HS-5 (cell line): ENCODE measurements around the gene ADGRE3.
"Not testable (repeated sequence)": the region's sequence is repeated elsewhere in the genome, so short reads cannot be mapped to it uniquely, and the experiment has no call there.

Experiments
- DNase-seq: peaks from one replicate; pipeline ENCODE4 v3.0.0-alpha.2; 2012; ENCODE audit warnings: low read depth

The ADGRE3 gene

DNA sequence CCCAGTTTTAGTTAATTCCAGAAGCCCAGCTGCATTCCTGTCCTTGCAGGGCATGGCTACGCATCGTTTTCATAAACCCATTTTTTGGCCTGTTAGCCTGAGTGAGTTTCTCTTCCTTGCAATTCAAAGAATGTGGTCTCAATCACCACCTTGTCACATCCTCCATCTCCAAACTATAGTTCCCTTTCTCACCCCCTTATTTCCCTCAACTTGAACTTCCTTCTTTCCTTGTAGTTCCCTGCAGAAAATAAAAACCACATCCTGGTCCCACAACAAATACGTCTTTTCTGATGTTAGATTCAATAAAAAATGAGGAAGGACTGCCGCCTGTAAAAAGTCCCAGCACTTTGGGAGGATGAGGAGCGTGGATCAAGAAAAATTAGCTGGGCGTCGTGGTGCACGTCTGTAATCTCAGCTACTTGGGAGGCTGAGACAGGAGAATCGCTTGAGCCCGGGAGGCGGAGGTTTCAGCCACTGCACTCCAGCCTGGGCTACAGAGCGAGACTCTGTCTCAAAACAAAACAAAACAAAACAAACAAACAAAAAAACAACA is 13.2 kb downstream of the ADGRE3 start:
- DNase-seq, result no peak

DNA sequence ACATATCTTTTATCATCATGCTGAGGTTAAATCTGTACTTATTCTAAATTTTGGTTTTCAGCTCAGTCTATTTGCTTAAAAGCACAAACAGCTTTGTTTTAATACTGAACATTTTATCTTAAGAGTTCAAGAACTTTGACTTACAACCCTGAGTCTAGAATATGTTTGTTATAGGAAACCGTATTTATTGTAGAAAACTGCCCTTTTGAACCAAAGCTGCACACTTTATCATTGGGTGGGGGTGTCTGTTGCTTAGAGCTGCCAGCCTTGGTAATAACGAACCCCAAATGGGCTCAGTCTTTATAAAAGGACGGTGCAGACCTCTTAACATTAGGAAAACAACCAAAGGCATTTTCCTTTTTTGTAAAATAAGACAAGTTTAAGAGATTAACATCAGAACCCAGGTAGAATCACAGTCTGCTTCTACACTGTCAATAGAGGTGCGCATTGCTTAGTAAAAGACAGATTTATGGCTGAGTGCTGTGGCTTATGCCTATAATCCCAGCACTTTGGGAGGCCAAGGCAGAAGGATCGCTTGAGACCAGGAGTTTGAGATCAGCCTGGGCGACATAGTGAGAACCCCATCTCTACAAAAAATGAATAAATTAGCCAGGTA is 14.7 kb downstream of the ADGRE3 start:
- DNase-seq, result no peak

DNA sequence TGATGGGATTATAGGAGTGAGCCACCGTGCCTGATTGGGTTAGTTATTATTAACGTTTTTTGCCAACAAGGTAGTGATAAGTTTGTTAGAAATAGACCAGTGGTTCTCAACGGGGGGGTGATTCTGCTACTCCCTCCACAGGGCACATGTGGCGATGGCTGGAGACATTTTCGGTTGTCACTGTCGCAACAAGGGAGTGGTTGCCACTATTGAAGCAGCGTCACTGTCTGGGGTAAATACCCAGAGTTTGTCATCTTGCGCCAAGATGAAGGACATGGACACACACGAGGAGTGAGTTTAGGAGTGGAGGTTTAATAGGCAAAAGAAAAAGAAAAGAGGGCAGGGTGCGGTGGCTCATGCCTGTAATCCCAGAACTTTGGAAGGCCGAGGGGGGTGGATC is 18.9 kb downstream of the ADGRE3 start:
- no peak for DNase-seq

DNA sequence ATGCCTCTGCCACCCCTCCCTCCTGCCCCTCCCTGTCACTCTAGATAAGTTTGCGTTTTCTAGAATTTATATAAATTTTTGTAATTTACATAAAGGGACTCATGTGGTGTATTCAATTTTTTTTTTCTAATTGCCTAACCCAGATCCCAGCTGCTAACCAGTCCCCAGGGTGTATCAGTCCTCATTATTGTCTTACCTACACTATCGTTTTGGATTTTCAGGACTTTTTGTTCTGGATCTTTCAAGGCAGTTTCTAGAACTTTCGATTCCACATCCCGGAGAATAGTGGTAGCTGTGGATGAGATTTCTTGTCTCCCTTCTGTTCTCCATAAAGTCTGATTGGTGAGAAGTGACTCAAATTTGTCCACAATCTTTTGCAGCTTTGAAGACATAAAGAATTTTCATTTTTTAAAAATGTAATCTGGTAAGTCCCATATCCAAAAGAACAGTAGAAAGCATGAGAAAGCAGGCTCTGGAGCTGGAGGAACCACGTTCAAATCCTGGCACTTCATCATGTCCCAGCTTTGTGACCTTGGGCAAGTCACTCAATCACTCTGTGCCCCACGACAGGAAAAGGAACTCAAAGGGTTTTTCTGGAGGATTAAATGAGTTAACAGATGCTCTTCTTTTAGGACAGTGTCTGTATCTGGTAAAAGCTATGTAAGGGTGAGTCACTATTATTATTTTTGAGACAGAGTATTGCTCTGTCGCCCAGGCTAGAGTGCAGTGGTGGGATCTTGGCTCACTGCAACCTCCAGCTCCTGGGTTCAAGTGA is 19.7 kb downstream of the ADGRE3 start:
- DNase-seq, result no peak

DNA sequence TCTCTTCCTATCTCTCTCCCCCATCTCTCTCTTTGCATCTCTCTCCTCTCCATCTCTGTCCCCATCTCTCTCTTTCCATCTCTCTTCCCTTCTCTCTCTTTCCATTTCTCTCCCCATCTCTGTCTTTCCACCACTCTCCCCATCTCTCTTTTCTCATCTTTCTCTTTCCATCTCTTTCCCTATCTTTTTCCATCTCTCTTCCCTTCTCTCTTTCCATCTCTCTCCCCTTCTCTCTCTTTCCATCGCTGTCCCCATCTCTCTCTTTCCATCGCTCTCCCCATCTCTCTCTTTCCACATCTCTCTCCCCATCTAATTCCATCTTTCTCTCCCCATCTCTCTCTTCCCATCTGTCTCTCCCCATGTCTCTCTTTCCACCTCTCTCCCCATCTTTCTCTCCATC is 24.5 kb downstream of the ADGRE3 start:
- no peak for DNase-seq

DNA sequence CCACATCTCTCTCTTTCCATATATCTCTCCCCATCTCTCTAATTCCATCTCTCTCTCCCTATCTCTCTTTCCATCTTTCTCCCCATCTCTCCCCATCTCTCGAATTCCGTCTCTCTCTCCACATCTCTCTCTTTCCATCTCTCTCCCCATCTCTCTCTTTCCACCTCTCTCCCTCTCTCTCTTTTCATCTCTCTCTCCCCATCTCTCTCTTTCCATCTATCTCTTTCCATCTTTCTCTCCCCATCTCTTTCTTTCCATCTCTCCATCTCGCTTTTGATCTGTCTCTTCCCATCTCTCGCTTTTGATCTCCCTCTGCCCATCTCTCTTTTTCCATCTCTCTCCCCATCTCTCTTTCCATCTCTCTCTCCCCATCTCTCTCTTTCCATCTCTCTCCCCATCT is 25.6 kb downstream of the ADGRE3 start:
- DNase-seq, result no peak

GRCh38 chr19:14648506-14648905 is 26.1 kb downstream of the ADGRE3 start:
- no peak for DNase-seq

- DNase-seq, result no peak
Measured at GRCh38 chr19:14639536-14640277, 34.9 kb downstream of the ADGRE3 start.

GRCh38 chr19:14632286-14632685 is 42.4 kb downstream of the ADGRE3 start:
- peak; percentile 13 for DNase-seq

DNA sequence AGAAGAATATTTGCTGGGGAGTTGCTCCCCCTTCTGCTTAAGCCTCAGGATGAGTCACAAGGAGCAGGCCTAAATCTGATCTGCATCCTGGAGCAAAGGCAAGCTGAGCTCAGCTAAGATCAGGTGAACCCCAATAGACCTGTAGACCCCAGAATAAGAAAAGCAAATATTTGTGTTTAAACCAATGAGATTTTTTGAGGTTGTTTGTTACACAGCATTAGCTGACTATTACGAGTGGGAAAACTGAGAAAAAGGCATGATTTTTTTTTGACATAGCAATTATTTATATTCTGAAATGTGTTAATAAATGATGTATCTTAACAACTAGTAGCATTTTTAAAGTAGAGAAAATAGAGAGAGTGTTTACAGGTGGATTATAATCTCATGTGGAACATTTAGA is 45.1 kb downstream of the ADGRE3 start:
- DNase-seq, result no peak

DNA sequence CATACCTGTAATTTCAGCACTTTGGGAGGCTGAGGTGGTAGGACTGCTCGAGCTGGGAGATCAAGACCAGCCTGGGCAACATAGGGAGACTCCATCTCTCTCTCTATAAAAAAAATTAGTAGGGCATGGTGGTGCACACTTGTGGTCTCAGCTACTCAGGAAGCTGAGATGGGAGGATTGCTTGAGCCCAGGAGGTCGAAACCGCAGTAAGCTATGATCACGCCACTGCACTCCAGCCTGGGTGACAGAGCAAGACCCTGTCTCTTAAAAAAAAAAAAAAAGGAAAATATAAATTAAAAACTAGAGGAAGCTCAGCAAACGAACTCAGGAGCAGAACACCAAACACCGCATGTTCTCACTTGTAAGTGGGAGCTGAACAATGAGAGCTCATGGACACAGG is 50.2 kb downstream of the ADGRE3 start:
- DNase-seq, result not testable (repeated sequence)

DNA sequence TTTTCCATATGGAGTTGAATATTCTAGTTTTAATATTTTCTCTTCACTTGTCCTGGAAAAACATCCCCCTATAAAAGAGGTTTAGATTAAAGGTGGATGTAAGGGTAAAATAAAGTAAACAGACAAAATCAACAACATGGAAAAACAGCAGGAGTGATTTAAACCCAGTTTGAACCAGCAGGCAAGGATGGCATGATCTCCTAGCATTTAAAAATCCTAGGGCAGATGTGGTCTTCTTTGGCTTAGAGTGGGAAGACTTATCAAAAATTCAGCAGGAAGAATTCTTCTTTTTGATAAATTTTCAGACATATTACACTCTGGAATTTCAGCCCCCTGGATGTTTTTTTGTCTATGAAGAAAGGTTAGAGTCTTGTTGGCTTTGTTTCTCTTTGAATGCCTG is 55.2 kb downstream of the ADGRE3 start:
- no peak for DNase-seq

DNA sequence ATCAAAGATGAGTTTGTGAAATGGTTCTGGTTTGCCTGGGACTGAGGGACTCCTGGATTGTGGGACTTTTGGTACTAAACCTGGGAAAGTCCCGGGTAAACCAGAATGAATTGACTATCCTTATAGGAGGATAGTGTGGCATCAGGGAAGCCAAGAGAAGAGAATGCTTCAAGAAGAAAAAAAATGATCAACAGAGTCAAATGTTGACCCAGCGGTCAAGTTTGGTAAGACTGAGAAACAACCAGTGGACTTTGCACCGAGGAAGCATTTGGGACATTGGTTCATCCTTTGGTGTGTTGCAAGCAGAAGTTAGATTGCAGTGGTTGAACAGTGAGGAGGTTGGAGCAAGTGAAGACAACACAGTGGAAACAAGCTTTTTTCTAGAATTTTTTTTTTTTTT is 58.2 kb downstream of the ADGRE3 start:
- no peak for DNase-seq

DNA sequence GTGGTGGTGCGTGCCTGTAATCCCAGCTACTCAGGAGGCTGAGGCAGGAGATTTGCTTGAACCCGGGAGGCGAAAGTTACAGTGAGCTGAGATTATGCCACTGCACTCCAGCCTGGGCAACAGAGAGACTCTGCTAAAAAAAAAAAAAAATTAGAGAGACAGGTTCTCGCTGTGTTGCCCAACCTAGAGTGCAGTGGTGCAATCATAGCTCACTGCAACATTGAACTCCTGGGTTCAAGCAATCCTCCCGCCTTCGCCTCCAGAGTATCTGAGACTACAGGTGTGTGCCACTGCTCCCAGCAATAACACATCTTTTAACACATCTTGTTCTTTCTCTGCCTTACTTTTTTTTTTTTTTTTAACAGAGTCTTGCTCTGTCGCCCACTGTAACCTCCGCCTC is 59.0 kb downstream of the ADGRE3 start:
- no peak for DNase-seq

DNA sequence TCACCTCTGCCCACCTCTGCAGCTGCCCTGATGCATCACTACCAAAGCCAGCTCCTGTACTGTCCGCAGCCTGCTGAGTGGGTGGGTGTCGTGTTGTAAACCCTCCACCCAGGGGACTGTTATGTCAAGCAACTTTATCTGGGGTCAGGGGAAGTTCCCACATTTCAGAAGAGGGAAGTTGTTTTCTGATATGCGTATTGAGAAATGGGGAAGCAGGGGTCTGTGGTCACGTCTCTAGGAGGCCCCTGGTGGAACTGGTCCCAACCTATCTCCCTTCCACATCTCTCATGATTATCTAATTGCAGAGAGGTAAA is 60.6 kb downstream of the ADGRE3 start:
- DNase-seq, result no peak

DNA sequence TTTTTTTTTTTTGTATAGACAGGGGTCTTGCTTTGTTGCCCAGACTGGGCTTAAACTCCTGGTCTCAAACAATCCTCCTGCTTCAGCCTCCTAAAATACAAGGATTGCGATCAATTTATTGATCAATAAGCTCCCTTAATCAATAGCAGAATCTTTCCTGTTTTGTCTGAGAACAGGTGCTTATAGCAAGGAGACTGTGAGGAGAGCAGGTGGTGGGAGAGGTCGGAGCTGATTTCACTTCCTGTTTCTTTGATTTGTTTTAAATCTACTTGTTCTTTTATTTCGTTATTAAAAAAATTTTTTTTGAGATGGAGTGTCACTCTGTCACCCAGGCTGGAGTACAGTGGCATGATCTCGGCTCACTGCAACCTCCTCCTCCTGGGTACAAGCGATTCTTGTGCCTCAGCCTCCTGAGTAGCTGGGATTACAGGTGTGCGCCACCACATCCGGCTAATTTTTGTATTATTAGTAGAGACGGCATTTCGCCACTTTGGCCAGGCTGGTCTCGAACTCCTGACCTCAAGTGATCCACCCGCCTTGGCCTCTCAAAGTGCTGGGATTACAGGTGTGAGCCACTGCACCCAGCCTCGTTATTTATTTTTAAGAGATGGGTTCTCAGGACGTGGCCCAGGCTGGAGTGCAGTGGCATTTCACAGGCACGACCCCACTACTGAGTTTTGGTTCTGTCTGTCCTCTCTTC is 61.1 kb downstream of the ADGRE3 start:
- not testable (repeated sequence) for DNase-seq

GRCh38 chr19:14612657-14613056 is 62.0 kb downstream of the ADGRE3 start:
- no peak for DNase-seq

GRCh38 chr19:14612242-14612641 is 62.4 kb downstream of the ADGRE3 start:
- DNase-seq, result not testable (repeated sequence)

DNA sequence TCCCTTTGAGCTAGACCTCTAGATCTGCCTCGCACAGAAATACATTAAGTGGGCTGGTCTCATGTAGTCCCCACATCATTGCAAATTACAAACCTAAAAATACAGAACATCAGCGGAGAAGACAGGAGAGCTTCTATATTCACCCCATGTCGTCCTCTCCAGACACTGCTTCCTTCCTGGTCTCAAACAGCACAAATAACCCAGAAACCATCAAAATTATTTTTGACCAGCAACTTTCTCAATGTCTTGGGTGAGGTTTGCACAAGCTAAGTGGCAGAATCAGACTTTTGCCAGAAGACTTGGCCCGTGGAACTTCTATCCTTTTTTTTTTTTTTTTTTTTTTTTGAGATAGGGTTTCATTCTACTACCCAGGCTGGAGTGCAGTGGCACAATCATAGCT is 63.6 kb downstream of the ADGRE3 start:
- DNase-seq, result no peak

- DNase-seq, result no peak
Measured at GRCh38 chr19:14606627-14607026, 68.0 kb downstream of the ADGRE3 start.

- DNase-seq, result no peak
Measured at GRCh38 chr19:14603990-14604387, 70.7 kb downstream of the ADGRE3 start.

- DNase-seq, result no peak
Measured at GRCh38 chr19:14599548-14600147, 75.0 kb downstream of the ADGRE3 start.
